Measurements from ENCODE around the gene KATNB1. TPM values are rescaled to one million over a fixed set of nuclear protein-coding genes. Genes with fewer than 3 reads are reported as not detected.

Gene KATNB1
- total RNA-seq, 2 donors from 2014 or later, result 20.2 to 33.9 TPM

DNA sequence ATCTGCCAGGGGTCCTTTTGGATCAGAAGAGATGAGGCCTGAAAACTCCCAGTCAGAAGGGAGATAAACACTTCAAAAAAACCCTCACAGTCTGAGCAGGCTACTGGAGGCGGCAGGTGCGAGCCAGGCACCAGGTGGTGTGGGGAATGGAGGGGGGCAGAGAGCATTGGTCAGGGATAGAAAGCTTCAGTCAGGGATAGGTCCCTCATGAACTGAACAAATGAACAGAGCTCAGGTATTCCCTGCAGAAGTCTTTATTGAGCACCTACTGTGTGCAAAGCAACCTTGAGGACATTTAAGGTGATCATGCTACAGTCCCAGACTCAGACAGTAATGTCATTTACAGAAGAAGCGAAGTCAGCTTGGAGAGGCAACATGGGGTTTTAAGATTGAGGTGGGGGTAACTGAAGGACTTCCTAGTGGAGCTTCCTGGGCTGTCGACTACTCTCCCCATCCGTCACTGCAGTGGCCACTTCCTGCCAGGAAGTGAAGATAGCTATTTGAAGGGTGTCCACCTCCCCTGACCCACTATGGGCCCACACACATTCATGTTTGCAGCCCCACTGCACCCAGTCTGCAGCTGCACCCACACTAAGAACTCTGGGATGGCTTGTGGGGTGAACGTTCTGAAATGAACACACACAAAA, 63.5 kb downstream of the KATNB1 start:
- DNase-seq (ENCODE audit: low spot score in 2 of 2), result no peak

DNA sequence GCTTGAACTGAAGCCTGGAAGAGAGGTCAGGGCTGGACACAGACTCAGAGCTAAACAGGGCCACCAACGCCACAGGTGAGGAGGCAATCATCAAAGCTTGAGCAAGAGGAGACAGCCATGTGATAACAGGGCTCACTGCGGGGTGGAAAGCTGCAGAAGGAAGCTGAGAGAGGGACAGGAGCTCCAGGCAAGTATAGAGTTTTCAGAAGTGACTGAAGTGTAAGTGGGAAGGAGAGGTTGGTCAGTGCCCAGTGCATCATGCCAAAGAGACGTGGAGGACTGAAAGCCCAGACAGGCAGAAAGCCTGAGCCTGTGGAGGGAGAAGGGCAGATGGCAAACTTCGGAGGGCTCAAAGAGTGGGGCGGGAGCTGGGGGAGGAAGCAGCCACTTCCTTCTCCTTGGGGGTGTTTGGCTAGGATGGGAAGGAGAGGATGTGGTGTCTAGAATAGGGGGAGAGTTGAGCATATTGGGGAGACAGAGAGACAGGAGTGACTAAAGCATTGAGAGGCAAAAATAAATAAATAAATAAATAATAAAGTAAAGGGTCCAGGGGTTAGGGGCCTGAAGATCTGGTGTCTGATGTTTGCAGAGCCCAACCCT, 64.1 kb downstream of the KATNB1 start:
- no peak for DNase-seq (ENCODE audit: low spot score in 2 of 2)
- ATAC-seq, result no peak
- Mint-ChIP-seq H3K36me3 (peaks cover 7% of the 10 kb centered on the region in 2 donors), H3K9me3 (no peaks in the 10 kb centered on the region), H3K27ac (no peak overlapping the region)

More for the DNA sequence above, 63.5 kb downstream of the KATNB1 start:
- Mint-ChIP-seq H3K36me3 (peaks cover 7% of the 10 kb centered on the region in 2 donors), H3K9me3 (no peaks in the 10 kb centered on the region), H3K27ac (no peak overlapping the region)
- ATAC-seq, result no peak

DNA sequence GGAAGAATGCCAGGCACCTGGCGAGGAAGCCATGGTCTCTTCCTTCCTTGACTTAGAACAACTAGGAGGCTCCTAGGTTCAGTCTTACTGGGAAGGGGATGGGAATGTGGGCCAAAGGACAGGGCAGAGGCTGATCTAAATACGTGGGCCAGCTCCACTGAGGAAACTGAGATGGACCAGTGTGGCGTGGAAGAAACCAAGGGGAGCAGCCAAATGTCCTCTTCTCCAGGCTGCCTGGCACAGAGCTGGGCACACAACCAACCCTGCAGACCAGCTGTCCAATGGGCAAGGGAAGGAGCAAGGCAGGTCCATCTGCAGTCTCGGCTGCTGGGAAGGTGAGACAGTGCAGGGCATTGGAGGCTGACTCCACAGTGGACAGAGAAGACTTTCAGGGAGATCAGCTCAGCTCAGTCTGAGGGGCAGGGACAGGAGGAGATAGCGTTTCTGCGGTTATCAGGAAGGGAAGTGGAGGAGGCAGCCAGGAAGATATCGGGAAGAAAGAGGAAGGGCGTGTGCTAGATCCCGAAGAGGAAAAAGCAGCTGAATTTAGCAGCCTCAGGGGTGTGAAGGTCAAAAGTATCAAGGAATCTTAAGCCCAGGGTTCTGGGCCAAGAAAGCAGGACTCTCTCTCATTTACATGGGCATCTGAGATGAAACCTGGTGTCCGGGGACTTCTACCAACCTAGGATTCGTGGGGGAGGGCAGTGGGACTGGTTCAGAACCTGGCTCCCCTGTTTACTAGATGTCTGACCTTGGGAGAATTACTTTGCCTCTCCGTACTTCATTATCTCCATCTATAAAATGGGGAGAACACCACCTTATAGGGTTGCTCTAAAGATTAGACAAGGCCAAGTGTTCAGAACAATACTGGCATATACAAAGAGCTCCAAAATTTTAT, 64.9 kb downstream of the KATNB1 start:
- Mint-ChIP-seq H3K27ac (no peak overlapping the region), H3K9me3 (no peaks in the 10 kb centered on the region), H3K36me3 (peaks cover 7% of the 10 kb centered on the region in 2 donors)
- ATAC-seq (no peak), DNase-seq (ENCODE audit: low spot score in 2 of 2) (no peak)

DNA sequence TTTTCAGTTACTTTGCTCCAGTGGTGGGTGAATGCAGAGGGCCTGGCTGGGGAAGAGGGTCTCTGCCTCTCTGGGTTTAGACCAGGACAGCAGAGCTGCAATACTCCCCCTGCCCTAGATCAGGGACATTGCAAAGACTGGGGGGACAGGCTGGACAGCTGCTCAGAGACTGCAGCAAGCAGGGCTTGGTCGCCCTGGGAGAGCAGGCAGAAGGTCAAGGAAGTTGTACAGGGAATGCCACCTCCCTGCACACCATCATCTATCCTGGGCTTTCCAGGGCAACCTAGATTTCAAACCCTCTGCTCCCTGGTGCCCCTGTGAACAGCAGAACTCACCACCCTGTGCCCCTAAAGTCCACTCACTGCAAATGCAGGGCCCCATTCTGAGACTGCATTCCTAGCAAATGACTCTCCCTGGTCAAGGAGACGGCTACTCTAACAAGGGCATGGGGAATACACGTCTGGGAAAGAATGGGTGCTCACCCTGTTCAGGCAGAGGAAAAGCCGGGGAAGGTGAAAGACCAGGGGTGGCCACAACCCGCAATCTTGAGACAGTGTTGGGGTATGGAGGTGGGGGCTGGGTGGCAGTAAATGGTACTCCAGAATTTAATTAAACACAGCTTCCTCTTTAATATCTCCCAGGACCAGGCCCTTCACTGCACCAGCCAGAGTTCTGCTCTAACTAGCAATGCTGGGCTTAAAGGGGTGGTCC, 65.7 kb downstream of the KATNB1 start:
- no peak overlapping the region for H3K27ac Mint-ChIP-seq
- no peak for ATAC-seq

DNA sequence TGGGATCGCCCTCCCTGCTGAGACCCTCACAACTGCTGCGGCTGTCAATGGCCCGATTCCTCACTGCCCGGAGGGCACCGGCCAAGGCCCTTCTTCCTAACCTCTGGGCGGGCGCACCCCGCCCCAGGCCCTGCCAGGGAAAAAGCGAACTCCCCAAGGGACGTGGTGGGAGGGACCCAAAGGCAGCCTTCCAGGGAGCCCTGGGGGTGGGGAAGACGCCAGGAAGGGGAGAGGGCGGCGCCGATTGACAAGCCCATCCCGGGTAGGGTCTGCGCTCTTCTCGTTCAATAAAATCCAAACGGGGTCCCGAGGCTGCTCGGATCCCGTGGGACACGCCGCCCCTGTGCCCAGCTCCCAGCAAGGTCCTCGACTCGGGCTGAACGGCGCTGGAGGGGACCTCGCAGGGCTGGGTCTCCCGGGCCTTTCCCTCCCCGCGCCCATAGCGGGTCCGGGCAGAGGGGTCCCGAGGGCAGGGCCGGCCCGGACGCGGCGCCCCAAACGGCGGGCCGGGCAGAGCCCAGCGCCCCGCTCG, 66.3 kb downstream of the KATNB1 start:
- no peak for DNase-seq (ENCODE audit: low spot score in 2 of 2)
- H3K36me3 Mint-ChIP-seq, result peaks cover 7% of the 10 kb centered on the region in 2 donors
- no peak overlapping the region for H3K27ac Mint-ChIP-seq
- no peak for ATAC-seq
- H3K9me3 Mint-ChIP-seq, result no peaks in the 10 kb centered on the region

More for the DNA sequence above, 65.7 kb downstream of the KATNB1 start:
- DNase-seq (ENCODE audit: low spot score in 2 of 2), result no peak
- Mint-ChIP-seq H3K9me3 (no peaks in the 10 kb centered on the region), H3K36me3 (peaks cover 7% of the 10 kb centered on the region in 2 donors)

DNA sequence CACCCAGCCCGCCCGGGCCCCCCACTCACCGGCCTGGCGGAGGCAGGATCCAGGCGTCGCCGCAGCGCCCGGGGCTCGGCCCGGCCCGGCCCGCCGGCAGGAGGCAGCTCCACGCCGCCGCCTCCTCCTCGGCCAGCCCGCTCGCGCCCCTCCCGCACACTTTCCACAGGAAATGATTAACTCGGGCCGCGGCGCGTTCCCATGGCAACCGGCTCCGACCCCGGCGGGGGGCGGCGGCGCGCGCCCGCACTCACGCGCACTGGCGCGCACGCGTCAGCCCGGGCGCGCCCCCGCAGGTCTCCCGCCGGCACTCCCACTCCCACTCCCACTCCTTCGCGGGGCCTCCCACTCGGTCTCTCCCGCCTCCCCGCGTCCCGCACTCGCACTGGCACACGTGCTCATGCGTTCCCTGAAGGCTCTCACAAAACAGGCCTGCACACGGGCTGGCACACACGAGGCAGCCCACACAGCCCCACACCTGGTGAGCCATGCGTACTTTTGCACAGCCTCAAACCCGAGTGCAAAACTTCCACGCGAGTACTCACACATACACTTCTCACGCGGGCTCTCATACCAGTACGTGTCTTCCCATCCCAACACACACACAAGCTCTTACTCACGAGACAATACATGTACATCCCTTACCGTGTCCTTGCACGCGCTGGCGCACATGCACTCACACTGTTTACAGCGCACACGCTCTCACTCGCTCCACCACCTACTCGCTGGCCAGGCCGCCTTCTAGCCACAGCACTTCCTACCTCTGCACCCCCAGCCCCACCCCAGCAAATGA, 67.0 kb downstream of the KATNB1 start, which contains the start of gene KIFC3:
KIFC3 (minus strand) TSS at position 151 of the 793 bp plus-strand sequence. CDS start 4,248 bp downstream, outside the sequence.
- ATAC-seq, result peak; percentile 75 to 85
- peak; percentile 67 to 69 for DNase-seq (ENCODE audit: low spot score in 2 of 2)
- Mint-ChIP-seq H3K36me3 (peaks cover 7% of the 10 kb centered on the region in 2 donors), H3K9me3 (no peaks in the 10 kb centered on the region), H3K27ac (peak within 1 kb of the TSS in 1 of 2 donors; percentile 32)

DNA sequence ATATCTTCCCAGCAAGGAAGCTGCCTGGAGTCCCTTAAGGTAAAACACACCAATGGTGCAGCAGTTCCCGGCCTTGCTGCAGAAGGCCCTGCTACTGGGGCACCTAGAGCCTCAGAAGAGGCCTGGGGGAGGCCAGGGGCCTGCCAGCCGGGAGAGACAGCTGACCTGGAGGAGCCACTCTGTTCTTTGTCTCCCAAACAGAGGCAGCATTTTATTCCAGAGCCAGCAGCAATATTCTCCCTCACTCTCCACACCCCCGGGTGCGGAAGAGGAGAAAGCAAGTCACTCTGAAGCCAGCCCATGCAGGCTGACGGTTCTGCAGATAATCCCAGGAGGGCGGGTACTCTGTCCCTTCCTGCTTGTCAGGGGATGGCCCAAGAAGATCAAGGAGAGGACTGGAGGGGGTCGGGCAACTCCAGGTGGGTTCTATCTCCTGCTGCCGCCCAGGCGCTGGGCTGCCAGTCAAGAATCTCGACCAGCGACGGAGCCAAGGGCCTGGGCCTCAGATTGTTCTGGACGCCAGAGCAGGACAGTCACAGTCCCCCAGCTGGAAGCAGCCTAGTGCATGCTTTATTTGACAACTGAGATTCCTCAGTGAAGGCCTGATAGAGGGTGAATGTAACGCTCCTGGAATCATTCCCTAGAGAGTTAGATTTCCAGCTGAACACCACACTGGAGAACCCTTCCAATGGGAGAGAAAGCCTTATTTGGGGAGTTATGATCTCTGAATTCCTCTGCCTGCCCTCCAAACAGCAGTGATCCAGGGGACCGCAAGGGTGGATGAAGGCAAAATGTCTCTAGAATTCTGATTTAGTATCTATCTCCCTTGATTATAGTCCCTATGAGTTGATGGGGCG, 67.8 kb downstream of the KATNB1 start:
- Mint-ChIP-seq H3K9me3 (no peaks in the 10 kb centered on the region), H3K27ac (no peak overlapping the region), H3K36me3 (peaks cover 7% of the 10 kb centered on the region in 2 donors)
- no peak for DNase-seq (ENCODE audit: low spot score in 2 of 2)
- ATAC-seq, result no peak

DNA sequence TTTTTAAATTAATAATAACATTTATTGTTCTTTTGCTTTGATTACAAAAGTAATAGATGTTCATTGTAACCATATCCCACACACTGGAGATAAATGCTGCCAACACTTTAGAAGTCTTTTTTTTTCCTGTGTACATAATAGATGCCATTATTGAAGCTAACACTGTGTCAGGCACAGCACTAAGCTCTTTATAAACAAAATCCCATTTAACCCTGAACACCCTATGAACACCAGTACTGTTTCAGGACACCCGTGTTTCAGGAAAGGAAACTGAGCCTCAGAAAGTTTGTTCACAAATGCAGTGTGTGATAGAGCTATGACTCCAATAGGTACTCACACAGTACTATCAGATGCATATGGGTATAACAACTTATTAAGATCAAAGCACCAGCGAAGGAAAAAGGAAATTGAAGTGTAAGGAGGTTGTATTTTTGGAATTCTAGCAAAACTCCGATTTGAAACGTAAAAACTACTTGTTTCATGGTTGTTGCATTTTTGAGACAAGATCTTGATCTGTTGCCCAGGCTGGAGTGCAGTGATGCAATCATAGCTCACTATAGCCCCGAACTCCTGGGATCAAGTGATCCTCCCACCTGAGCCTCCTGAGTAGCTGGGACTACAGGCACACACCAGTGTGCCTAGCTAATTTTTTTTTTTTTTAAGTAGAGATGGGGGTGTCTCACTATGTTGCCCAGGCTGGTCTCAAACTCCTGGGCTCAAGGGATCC, 68.7 kb downstream of the KATNB1 start:
- Mint-ChIP-seq H3K27ac (no peak overlapping the region), H3K9me3 (no peaks in the 10 kb centered on the region), H3K36me3 (peaks cover 7% of the 10 kb centered on the region in 2 donors)
- no peak for DNase-seq (ENCODE audit: low spot score in 2 of 2)
- no peak for ATAC-seq

DNA sequence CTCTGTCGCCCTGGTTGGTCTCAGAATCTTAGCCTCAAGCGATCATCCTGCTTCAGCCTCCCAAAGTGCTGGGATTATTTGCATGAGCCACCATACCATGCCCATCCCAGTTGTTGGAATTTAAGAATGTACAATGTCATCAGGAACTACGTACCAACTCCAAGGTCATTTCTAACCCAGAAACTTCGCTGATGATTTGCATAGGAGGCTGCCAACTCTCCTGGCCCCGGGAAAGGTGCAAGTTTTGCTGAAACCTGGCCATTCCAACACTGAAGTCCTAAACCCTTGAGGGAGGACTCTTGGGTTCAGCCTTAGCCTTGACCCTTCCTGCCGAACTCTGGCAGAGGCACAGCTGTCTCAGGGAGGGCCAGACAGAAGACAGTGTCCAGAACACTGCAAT, 69.6 kb downstream of the KATNB1 start:
- DNase-seq (ENCODE audit: low spot score in 2 of 2), result no peak
- Mint-ChIP-seq H3K36me3 (peaks cover 7% of the 10 kb centered on the region in 2 donors), H3K27ac (no peak overlapping the region), H3K9me3 (no peaks in the 10 kb centered on the region)
- ATAC-seq, result no peak

Other genes with a start within 250 kb of the KATNB1 start
- 1 to 10 TPM; 7.1 to 7.7 TPM for gene DOK4, start 249.3 kb upstream of the KATNB1 start, total RNA-seq
- 10 to 100 TPM in 1 of 2 donors, 1 to 10 TPM in 1; 5.4 to 13.9 TPM for gene CCDC102A, start 199.2 kb upstream of the KATNB1 start, total RNA-seq
- 1 to 10 TPM; 2.6 to 5.3 TPM for gene ADGRG5, start 193.1 kb upstream of the KATNB1 start, total RNA-seq
- 1 to 10 TPM; 4.3 to 8.2 TPM for gene ADGRG1, start 107.1 kb upstream of the KATNB1 start, total RNA-seq
- under 1 TPM; 0.21 to 0.84 TPM for gene ADGRG3, start 67.5 kb upstream of the KATNB1 start, total RNA-seq
- gene DRC7, start 41.0 kb upstream of the KATNB1 start, total RNA-seq, result not detected
- under 1 TPM; 0.16 to 0.64 TPM for gene KIFC3, start 66.7 kb downstream of the KATNB1 start, total RNA-seq
- gene CNGB1, start 235.4 kb downstream of the KATNB1 start, total RNA-seq, result under 1 TPM in 1 of 2 donors, not detected in 1; 0.51 TPM